CD14-positive monocyte (primary cell): ENCODE measurements around the gene GAK. TPM values are rescaled to one million over a fixed set of nuclear protein-coding genes. Genes with fewer than 3 reads are reported as not detected.

ENCODE experiments used
- DNase-seq, 3 donors: peaks; one replicate each; pipeline ENCODE4 v3.0.0-alpha.2; 2011 to 2022
- H2AFZ ChIP-seq: 2 replicates; pipeline ENCODE4 v1.6.0; 2012; ENCODE audit warnings: mild to moderate bottlenecking, low read depth, low read length, inconsistent platforms; ENCODE audit not compliant: insufficient read depth, poor library complexity, severe bottlenecking
- H3K27ac ChIP-seq, 2 donors: 1 replicate in 1 of 2; 2 replicates in 1 of 2; pipeline ENCODE4 v1.5.1; 2012 to 2013; ENCODE audit warnings: low read length in 2 of 2, control low read depth in 1 of 2, inconsistent platforms in 1 of 2, low read depth in 1 of 2, mild to moderate bottlenecking in 1 of 2
- H3K27me3 ChIP-seq, 2 donors: one replicate each; pipeline versions ENCODE4 v1.6.0 to v1.6.1; 2011 to 2013; ENCODE audit warnings: low read length in 2 of 2; ENCODE audit not compliant: control insufficient read depth in 2 of 2, insufficient read depth in 2 of 2
- H3K36me3 ChIP-seq, 2 donors: replicated peaks in 1 of 2; 1 replicate in 1 of 2; 2 replicates in 1 of 2; pipeline versions ENCODE4 v1.5.1 to v1.6.1; 2012 to 2013; ENCODE audit warnings: low read length in 2 of 2, control low read depth in 1 of 2, inconsistent platforms in 1 of 2, mild to moderate bottlenecking in 1 of 2; ENCODE audit not compliant: insufficient read depth in 2 of 2, control insufficient read depth in 1 of 2
- H3K4me1 ChIP-seq, 2 donors: 1 replicate in 1 of 2; 2 replicates in 1 of 2; pipeline versions ENCODE4 v1.5.1 to v1.6.1; 2012 to 2013; ENCODE audit warnings: low read length in 2 of 2, control low read depth in 1 of 2, inconsistent platforms in 1 of 2, mild to moderate bottlenecking in 1 of 2, moderate library complexity in 1 of 2; ENCODE audit not compliant: insufficient read depth in 2 of 2, control insufficient read depth in 1 of 2
- H3K4me2 ChIP-seq: replicated peaks from 2 replicates; pipeline ENCODE3; 2012; ENCODE audit warnings: low read length, moderate library complexity, mild to moderate bottlenecking; ENCODE audit not compliant: poor library complexity, severe bottlenecking; ENCODE audit errors: extremely low read depth
- H3K4me3 ChIP-seq, 3 experiments: fragments of 200-600 bp in 1 of 3; sonication (generic) in 1 of 3; replicated peaks in 1 of 3; 1 replicate in 2 of 3; 2 replicates in 1 of 3; pipeline ENCODE4 v1.5.1; 2011 to 2013; ENCODE audit warnings: low read length in 3 of 3, mild to moderate bottlenecking in 3 of 3, control low read depth in 2 of 3, low read depth in 2 of 3, inconsistent platforms in 1 of 3, moderate library complexity in 1 of 3
- H3K79me2 ChIP-seq: 2 replicates; pipeline ENCODE4 v1.6.0; 2012; ENCODE audit warnings: mild to moderate bottlenecking, control low read depth, inconsistent platforms, low read length, moderate library complexity; ENCODE audit not compliant: insufficient read depth
- H3K9ac ChIP-seq: 2 replicates; pipeline ENCODE4 v1.6.0; 2017; ENCODE audit warnings: low read length, mild to moderate bottlenecking; ENCODE audit not compliant: insufficient read depth, poor library complexity, severe bottlenecking
- H3K9me3 ChIP-seq, 2 donors: replicated peaks in 1 of 2; 1 replicate in 1 of 2; 2 replicates in 1 of 2; pipeline versions ENCODE4 v1.5.1 to v1.6.1; 2012 to 2013; ENCODE audit warnings: low read length in 2 of 2, control low read depth in 1 of 2; ENCODE audit not compliant: control insufficient read depth in 1 of 2, insufficient read depth in 1 of 2
- H4K20me1 ChIP-seq: 2 replicates; pipeline ENCODE4 v1.6.0; 2012; ENCODE audit warnings: mild to moderate bottlenecking, low read length, control low read depth, moderate library complexity; ENCODE audit not compliant: insufficient read depth
- H3K27ac Mint-ChIP-seq, 7 donors: one replicate each; pipeline ENCODE4 v1.8.0; 2020; ENCODE audit warnings: mild to moderate bottlenecking in 7 of 7, mixed read lengths in 7 of 7, moderate library complexity in 6 of 7, inconsistent platforms in 2 of 7
- H3K27me3 Mint-ChIP-seq, 3 donors: one replicate each; pipeline ENCODE4 v1.8.0; 2021 to 2022; ENCODE audit warnings: low read depth in 3 of 3, mild to moderate bottlenecking in 3 of 3, mixed read lengths in 3 of 3, moderate library complexity in 3 of 3, inconsistent platforms in 1 of 3
- H3K36me3 Mint-ChIP-seq, 2 donors: one replicate each; pipeline ENCODE4 v1.8.0; 2020; ENCODE audit warnings: mixed read lengths in 2 of 2, inconsistent platforms in 1 of 2, mild to moderate bottlenecking in 1 of 2
- H3K4me1 Mint-ChIP-seq: one replicate; pipeline ENCODE4 v1.8.0; 2020; ENCODE audit warnings: mild to moderate bottlenecking, mixed read lengths
- H3K4me3 Mint-ChIP-seq, 2 donors: one replicate each; pipeline ENCODE4 v1.8.0; 2020; ENCODE audit warnings: mild to moderate bottlenecking in 2 of 2, mixed read lengths in 2 of 2, moderate library complexity in 1 of 2
- H3K9me3 Mint-ChIP-seq, 7 donors: one replicate each; pipeline ENCODE4 v1.8.0; 2020 to 2022; ENCODE audit warnings: mixed read lengths in 7 of 7, mild to moderate bottlenecking in 6 of 7, moderate library complexity in 6 of 7, inconsistent platforms in 2 of 7
- WGBS: methylation state at CpG from one replicate; pipeline ENCODE4 v1.1.5; 2013; ENCODE audit warnings: missing lambda C conversion rate; ENCODE audit not compliant: insufficient coverage; 5-methylcytosine and 5-hydroxymethylcytosine counted together
- intact Hi-C, 2 donors: fragments of 100-400 bp; cut with micrococcal nuclease; formaldehyde crosslinking; loops; one replicate each; pipeline versions ENCODE4 v1.15.0 to v1.15.1; 2023
- polyA plus RNA-seq, 3 donors: library from polyadenylated mRNA; depleted of rRNA in 1 of 3; unstranded in 2 of 3; stranded (reverse) in 1 of 3; fragments of 300-500 nt in 2 of 3; fragments of >200 nt in 1 of 3; fragmentation: Illumina TruSeq in 2 of 3; gene quantifications; 1 replicate in 2 of 3; 2 replicates in 1 of 3; pipeline ENCODE4 v1.2.3, GENCODE V29; 2012 to 2021
- TF ChIP-seq, protein P1 (sequence below): fragments of 200-600 bp; IDR thresholded peaks from one replicate; pipeline ENCODE4 v1.8.0; 2022; ENCODE audit warnings: antibody characterized with exemption, mild to moderate bottlenecking

Gene GAK
- polyA plus RNA-seq, 3 donors, result 40.3 to 88.7 (median 54.9) TPM

DNA sequence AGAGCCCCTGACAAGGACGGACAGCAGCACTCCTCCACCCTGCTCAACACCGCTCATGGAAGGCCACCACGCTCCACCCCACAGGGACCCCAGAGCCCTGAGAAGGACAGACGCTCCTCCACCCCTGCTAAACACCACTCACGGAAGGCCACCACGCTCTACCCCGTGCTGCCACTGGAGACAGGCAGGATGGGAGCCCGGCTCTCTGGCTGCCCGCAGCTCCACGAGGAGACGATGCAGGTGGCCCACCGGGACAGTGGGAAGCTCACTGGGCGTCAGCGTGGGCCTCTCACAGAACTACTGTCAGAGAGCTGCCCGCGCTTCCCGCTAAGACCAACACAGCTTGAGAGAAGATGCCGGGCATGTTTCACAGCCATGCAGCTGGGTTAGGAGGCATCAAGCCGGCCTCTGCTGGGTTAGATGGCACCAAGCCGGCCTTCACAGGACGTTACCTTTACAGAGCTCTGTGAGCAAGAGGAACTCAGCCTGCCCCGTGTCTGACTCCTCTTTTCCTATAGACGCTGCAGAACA is 20.8 kb downstream of the GAK start:
- Mint-ChIP-seq H3K27me3 (no peaks in the 10 kb centered on the region), H3K9me3 (peaks cover 0 to 9% (median 1%) of the 10 kb centered on the region in 7 donors), H3K4me1 (peaks cover 18% of the 10 kb centered on the region), H3K36me3 (peaks cover 51 to 72% of the 10 kb centered on the region in 2 donors), H3K27ac (peak overlapping the region in 1 of 7 donors; percentile 15), H3K4me3 (no peak overlapping the region)
- WGBS, result 99% methylated on average over 23 of the region's 23 CpGs
- Histone ChIP-seq H2AFZ (no peak overlapping the region), H3K36me3 (peaks cover 66 to 73% of the 10 kb centered on the region in 2 donors), H4K20me1 (peaks cover 100% of the 10 kb centered on the region), H3K9ac (no peak overlapping the region), H3K4me1 (peaks cover 19 to 20% of the 10 kb centered on the region in 2 donors), H3K27ac (no peak overlapping the region), H3K4me3 (no peak overlapping the region), H3K79me2 (peaks cover 92% of the 10 kb centered on the region), H3K27me3 (no peaks in the 10 kb centered on the region), H3K4me2 (no peak overlapping the region), H3K9me3 (peaks cover 0 to 3% of the 10 kb centered on the region in 2 donors)
- intact Hi-C loops, result no loop called here
- DNase-seq, result no peak
- TF ChIP-seq, protein P1, sequence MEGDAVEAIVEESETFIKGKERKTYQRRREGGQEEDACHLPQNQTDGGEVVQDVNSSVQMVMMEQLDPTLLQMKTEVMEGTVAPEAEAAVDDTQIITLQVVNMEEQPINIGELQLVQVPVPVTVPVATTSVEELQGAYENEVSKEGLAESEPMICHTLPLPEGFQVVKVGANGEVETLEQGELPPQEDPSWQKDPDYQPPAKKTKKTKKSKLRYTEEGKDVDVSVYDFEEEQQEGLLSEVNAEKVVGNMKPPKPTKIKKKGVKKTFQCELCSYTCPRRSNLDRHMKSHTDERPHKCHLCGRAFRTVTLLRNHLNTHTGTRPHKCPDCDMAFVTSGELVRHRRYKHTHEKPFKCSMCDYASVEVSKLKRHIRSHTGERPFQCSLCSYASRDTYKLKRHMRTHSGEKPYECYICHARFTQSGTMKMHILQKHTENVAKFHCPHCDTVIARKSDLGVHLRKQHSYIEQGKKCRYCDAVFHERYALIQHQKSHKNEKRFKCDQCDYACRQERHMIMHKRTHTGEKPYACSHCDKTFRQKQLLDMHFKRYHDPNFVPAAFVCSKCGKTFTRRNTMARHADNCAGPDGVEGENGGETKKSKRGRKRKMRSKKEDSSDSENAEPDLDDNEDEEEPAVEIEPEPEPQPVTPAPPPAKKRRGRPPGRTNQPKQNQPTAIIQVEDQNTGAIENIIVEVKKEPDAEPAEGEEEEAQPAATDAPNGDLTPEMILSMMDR, result no peak

DNA sequence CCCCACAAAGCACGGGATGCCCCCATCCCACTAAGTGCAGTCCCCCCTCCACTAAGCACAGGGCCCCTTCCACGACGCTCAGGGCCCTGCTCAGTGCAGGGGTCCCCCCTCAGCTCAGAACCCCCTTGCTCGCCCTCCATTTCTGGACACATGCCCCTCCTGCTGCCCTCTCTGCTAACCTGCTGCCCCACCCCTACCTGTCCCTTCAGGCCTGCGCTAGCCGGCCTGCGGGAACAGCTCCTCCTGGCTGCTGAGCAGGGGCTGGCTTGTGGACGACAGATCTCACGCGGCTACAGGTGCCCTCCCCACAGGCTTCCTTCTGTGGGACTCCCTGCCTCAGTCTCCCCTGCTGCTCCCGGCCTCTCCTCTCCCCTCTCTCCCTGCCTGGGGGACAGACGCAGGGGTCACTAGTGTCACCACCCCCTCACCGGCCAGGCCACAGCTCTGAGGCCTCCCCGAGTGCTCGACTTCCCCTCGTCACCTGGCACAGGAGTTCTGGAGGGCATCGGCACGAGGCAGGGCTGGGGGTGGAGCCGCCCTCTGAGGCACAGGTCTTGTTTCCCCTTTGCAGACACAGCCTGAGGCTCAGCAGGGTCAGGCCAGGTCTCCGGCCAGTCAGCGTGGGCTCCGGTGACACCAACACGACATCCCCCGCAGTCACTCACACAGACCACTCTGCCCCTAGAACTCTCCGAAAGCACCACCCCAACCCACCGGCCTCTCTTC is 21.6 kb downstream of the GAK start:
- no peak for DNase-seq

More for the DNA sequence above, 21.6 kb downstream of the GAK start:
- Histone ChIP-seq H2AFZ (no peak overlapping the region), H3K4me3 (no peak overlapping the region), H3K27me3 (no peaks in the 10 kb centered on the region), H3K9me3 (peaks cover 0 to 5% of the 10 kb centered on the region in 2 donors), H3K4me2 (no peak overlapping the region), H3K27ac (no peak overlapping the region), H3K79me2 (peaks cover 94% of the 10 kb centered on the region), H3K36me3 (peaks cover 73 to 81% of the 10 kb centered on the region in 2 donors), H3K4me1 (peaks cover 12% of the 10 kb centered on the region in 2 donors), H3K9ac (no peak overlapping the region), H4K20me1 (peaks cover 100% of the 10 kb centered on the region)
- intact Hi-C loops, result no loop called here
- peaks cover 0 to 12% (median 1%) of the 10 kb centered on the region in 7 donors for H3K9me3 Mint-ChIP-seq
- TF ChIP-seq, protein P1, result no peak
- H3K4me3 Mint-ChIP-seq, result no peak overlapping the region
- peaks cover 56 to 79% of the 10 kb centered on the region in 2 donors for H3K36me3 Mint-ChIP-seq
- peaks cover 10% of the 10 kb centered on the region for H3K4me1 Mint-ChIP-seq
- H3K27me3 Mint-ChIP-seq, result no peaks in the 10 kb centered on the region
- 98% methylated on average over 21 of the region's 26 CpGs for WGBS
- H3K27ac Mint-ChIP-seq, result peak overlapping the region in 1 of 7 donors; percentile 19
